HEK293T (cell line): ENCODE results near the gene VPS18.

Experiments
- ARNT ChIP-seq: fragments of 450-650 bp; IDR thresholded peaks from 2 replicates; pipeline ENCODE4 v1.6.1; 2017; ENCODE audit warnings: mild to moderate bottlenecking
- BHLHE40 ChIP-seq: fragments of 450-650 bp; IDR thresholded peaks from 2 replicates; pipeline ENCODE4 v1.6.1; 2016; ENCODE audit warnings: mild to moderate bottlenecking, moderate library complexity, borderline replicate concordance
- CTBP1 ChIP-seq: fragments of 450-650 bp; IDR thresholded peaks from 2 replicates; pipeline ENCODE4 v1.6.1; 2016; ENCODE audit warnings: borderline replicate concordance
- FOXA1 ChIP-seq: fragments of 450-650 bp; IDR thresholded peaks from 2 replicates; pipeline ENCODE4 v1.6.1; 2016; ENCODE audit warnings: mild to moderate bottlenecking
- FOXK2 ChIP-seq: fragments of 450-650 bp; IDR thresholded peaks from 2 replicates; pipeline ENCODE4 v1.6.1; 2016; ENCODE audit warnings: mild to moderate bottlenecking
- FOXM1 ChIP-seq: fragments of 450-650 bp; IDR thresholded peaks from 2 replicates; pipeline ENCODE4 v1.6.1; 2017; ENCODE audit warnings: mild to moderate bottlenecking, borderline replicate concordance
- PKNOX1 ChIP-seq: fragments of 450-650 bp; IDR thresholded peaks from 2 replicates; pipeline ENCODE4 v1.6.1; 2016
- SP1 ChIP-seq: fragments of 450-650 bp; IDR thresholded peaks from 2 replicates; pipeline ENCODE4 v1.6.1; 2017
- SUZ12 ChIP-seq: fragments of 450-650 bp; IDR thresholded peaks from 2 replicates; pipeline ENCODE4 v1.6.1; 2016; ENCODE audit warnings: mild to moderate bottlenecking
- TARDBP ChIP-seq: fragments of 450-650 bp; IDR thresholded peaks from 2 replicates; pipeline ENCODE4 v1.6.1; 2016

- no peak for TF ChIP-seq TARDBP
- TF ChIP-seq SP1, result no peak
- no peak for TF ChIP-seq FOXA1
- TF ChIP-seq FOXM1, result no peak
- TF ChIP-seq CTBP1, result no peak
- TF ChIP-seq PKNOX1, result no peak
- TF ChIP-seq SUZ12, result no peak
- no peak for TF ChIP-seq ARNT
- TF ChIP-seq BHLHE40, result no peak
- no peak for TF ChIP-seq FOXK2
These were observed 34.9 kb upstream of the VPS18 start for GRCh38 chr15:40859206-40859851.
